Keratinocyte (primary cell): ENCODE data around the gene NCS1. TPM values are rescaled to one million over a fixed set of nuclear protein-coding genes. Genes with fewer than 3 reads are reported as not detected.

Experiments used
- DNase-seq: peaks from one replicate; pipeline ENCODE4 v3.0.0-alpha.2; 2011; ENCODE audit warnings: low read depth, missing footprints, low spot score
- FAIRE-seq: peaks from 2 replicates; lab custom pipeline; 2011; peaks lifted over from hg19 to GRCh38; lab: Jason Lieb, UNC
- H2AFZ ChIP-seq: 2 replicates; pipeline ENCODE4 v1.6.0; 2012; ENCODE audit warnings: low read length, control low read depth, inconsistent platforms; ENCODE audit not compliant: control insufficient read depth
- H3K27ac ChIP-seq: 2 replicates; pipeline ENCODE4 v1.5.1; 2011; ENCODE audit warnings: low read length; ENCODE audit not compliant: control insufficient read depth, insufficient read depth
- H3K27me3 ChIP-seq: 3 replicates; pipeline ENCODE4 v1.6.0; 2011; ENCODE audit warnings: low read length; ENCODE audit not compliant: control insufficient read depth, insufficient read depth; ENCODE audit errors: extremely low read depth
- H3K36me3 ChIP-seq, 2 experiments: 2 replicates in 1 of 2; 3 replicates in 1 of 2; pipeline ENCODE4 v1.5.1; 2011; ENCODE audit warnings: low read length in 2 of 2, mild to moderate bottlenecking in 1 of 2; ENCODE audit not compliant: control insufficient read depth in 2 of 2, insufficient read depth in 2 of 2; ENCODE audit errors: extremely low read depth in 1 of 2
- H3K4me1 ChIP-seq: 3 replicates; pipeline ENCODE4 v1.5.1; 2011; ENCODE audit warnings: low read length; ENCODE audit not compliant: control insufficient read depth, insufficient read depth; ENCODE audit errors: extremely low read depth
- H3K4me2 ChIP-seq: 3 replicates; pipeline ENCODE4 v1.6.0; 2011; ENCODE audit warnings: low read depth, low read length; ENCODE audit not compliant: control insufficient read depth, insufficient read depth; ENCODE audit errors: extremely low read depth
- H3K4me3 ChIP-seq, 3 experiments: fragments of 200-600 bp in 1 of 3; sonication (generic) in 1 of 3; 2 replicates in 2 of 3; 3 replicates in 1 of 3; pipeline ENCODE4 v1.5.1; 2011 to 2016; ENCODE audit warnings: low read length in 3 of 3, mild to moderate bottlenecking in 3 of 3, control low read depth in 2 of 3, inconsistent platforms in 1 of 3, low read depth in 1 of 3, mixed read lengths in 1 of 3, mixed run types in 1 of 3, moderate library complexity in 1 of 3; ENCODE audit not compliant: control insufficient read depth in 2 of 3, insufficient read depth in 2 of 3; ENCODE audit errors: extremely low read depth in 1 of 3
- H3K79me2 ChIP-seq: 2 replicates; pipeline ENCODE4 v1.6.0; 2012; ENCODE audit warnings: low read length; ENCODE audit not compliant: control insufficient read depth, insufficient read depth
- H3K9ac ChIP-seq: 3 replicates; pipeline ENCODE4 v1.6.0; 2011; ENCODE audit warnings: low read length; ENCODE audit not compliant: control insufficient read depth, insufficient read depth; ENCODE audit errors: extremely low read depth
- H3K9me1 ChIP-seq: 3 replicates; pipeline ENCODE4 v1.6.0; 2011; ENCODE audit warnings: low read length; ENCODE audit not compliant: control insufficient read depth, insufficient read depth; ENCODE audit errors: extremely low read depth
- H3K9me3 ChIP-seq: 2 replicates; pipeline ENCODE4 v1.5.1; 2012; ENCODE audit warnings: low read depth, low read length; ENCODE audit not compliant: control insufficient read depth
- H4K20me1 ChIP-seq: 3 replicates; pipeline ENCODE4 v1.6.0; 2011; ENCODE audit warnings: low read length; ENCODE audit not compliant: control insufficient read depth, insufficient read depth; ENCODE audit errors: extremely low read depth
- EZH2 ChIP-seq: IDR thresholded peaks from one replicate; pipeline ENCODE4 v1.6.1; 2012; ENCODE audit warnings: inconsistent platforms, mild to moderate bottlenecking, low read length, moderate library complexity
- dilution Hi-C: fragments of 300-500 bp; cut with MboI; formaldehyde crosslinking; loops from one replicate; pipeline ENCODE4 v1.7.0; 2020; ENCODE audit warnings: low sequenced_read_pairs; ENCODE audit not compliant: extremely low pct_ligation_motif_present
- polyA plus RNA-seq, 5 experiments: library from polyadenylated mRNA; depleted of rRNA in 3 of 5; stranded (reverse) in 3 of 5; stranded (forward) in 1 of 5; unstranded in 1 of 5; fragments of >200 nt; gene quantifications; 1 replicate in 1 of 5; 2 replicates in 3 of 5; 3 replicates in 1 of 5; pipeline versions ENCODE4 v1.2.1 to v1.2.3, GENCODE V29; 2011 to 2012; ENCODE audit warnings: missing spikeins in 2 of 5, low read depth in 1 of 5, low replicate concordance in 1 of 5
- TF ChIP-seq, protein P1 (sequence below), 3 experiments: IDR thresholded peaks in 1 of 3; conservative IDR thresholded peaks in 1 of 3; optimal IDR thresholded peaks in 1 of 3; 2 replicates in 2 of 3; 3 replicates in 1 of 3; pipeline versions ENCODE3 to v1.5.1; 2011; ENCODE audit warnings: low read length in 3 of 3, mild to moderate bottlenecking in 3 of 3, moderate library complexity in 2 of 3, control low read depth in 1 of 3, inconsistent platforms in 1 of 3; ENCODE audit not compliant: insufficient read depth in 2 of 3; ENCODE audit errors: extremely low read depth in 1 of 3

NCS1 gene
- polyA plus RNA-seq, 1 donor (not counting 4 experiments of a cell fraction or from before 2014, with no cell fraction given), result 49.1 TPM

DNA sequence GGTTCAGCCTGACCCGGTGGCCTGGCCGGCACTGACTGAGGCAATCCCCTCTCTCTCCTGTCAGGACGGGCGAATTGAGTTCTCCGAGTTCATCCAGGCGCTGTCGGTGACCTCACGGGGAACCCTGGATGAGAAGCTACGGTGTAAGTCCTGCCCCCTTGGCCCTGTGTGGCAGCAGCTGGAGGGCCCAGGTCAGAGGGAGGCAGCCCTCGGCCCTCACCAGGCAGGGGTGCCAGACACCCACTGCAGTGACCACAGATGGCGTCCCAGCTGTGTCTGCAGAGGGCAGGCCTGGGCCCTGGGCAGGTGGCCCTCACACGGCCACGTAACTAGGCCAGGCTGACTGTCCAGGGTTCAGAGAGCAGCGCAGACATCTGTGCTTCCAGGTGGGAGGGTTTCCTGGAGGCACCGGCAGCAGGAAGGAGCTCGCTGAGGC, 47.5 kb downstream of the NCS1 start:
- no peak for DNase-seq
- dilution Hi-C loops, result no loop called here

DNA sequence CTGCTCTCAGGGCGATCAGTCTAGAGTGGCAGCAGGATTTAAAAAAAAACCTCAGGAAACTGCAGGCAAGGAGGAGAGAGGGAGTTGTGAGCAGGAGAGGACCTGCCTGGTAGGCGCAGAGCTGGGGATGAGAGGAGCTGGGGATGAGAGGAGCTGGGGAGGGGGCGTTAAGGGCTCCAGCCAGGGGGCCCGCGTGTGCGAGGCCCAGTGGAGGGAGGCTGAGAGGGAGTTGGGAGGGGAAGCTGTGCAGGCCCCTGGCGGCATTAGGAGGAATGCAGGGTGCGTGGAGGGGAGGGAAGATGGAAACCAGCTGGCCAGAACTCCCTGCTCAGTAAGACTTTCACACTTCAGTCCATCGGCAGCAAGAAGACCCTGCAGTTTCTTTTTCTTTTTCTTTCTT, 48.1 kb downstream of the NCS1 start:
- no peak overlapping the region for H3K4me3 ChIP-seq
- no peaks in the 10 kb centered on the region for H3K9me1 ChIP-seq
- DNase-seq (no peak), FAIRE-seq (no peak)
- no peak overlapping the region for H3K27ac ChIP-seq
- no peak overlapping the region for H2AFZ ChIP-seq
- no peaks in the 10 kb centered on the region for H3K9me3 ChIP-seq
- no peak overlapping the region for H3K9ac ChIP-seq
- H3K4me2 ChIP-seq, result no peak overlapping the region
- peaks cover 10% of the 10 kb centered on the region for H3K79me2 ChIP-seq
- no peak for TF ChIP-seq EZH2
- TF ChIP-seq, protein P1, sequence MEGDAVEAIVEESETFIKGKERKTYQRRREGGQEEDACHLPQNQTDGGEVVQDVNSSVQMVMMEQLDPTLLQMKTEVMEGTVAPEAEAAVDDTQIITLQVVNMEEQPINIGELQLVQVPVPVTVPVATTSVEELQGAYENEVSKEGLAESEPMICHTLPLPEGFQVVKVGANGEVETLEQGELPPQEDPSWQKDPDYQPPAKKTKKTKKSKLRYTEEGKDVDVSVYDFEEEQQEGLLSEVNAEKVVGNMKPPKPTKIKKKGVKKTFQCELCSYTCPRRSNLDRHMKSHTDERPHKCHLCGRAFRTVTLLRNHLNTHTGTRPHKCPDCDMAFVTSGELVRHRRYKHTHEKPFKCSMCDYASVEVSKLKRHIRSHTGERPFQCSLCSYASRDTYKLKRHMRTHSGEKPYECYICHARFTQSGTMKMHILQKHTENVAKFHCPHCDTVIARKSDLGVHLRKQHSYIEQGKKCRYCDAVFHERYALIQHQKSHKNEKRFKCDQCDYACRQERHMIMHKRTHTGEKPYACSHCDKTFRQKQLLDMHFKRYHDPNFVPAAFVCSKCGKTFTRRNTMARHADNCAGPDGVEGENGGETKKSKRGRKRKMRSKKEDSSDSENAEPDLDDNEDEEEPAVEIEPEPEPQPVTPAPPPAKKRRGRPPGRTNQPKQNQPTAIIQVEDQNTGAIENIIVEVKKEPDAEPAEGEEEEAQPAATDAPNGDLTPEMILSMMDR (optimal IDR thresholded peaks at IDR 0.05 in 1 of 3, IDR thresholded peaks at IDR 0.05 in 1 of 3, conservative IDR thresholded peaks at IDR 0.05 in 1 of 3; ENCODE audit: extremely low read depth in 1 of 3, insufficient read depth in 2 of 3, low read length in 3 of 3), result no peak
- peaks cover 10 to 25% of the 10 kb centered on the region in 2 experiments for H3K36me3 ChIP-seq
- dilution Hi-C loops, result no loop called here
- no peaks in the 10 kb centered on the region for H3K27me3 ChIP-seq
- no peaks in the 10 kb centered on the region for H4K20me1 ChIP-seq
- peaks cover 3% of the 10 kb centered on the region for H3K4me1 ChIP-seq

More for the DNA sequence above, 47.5 kb downstream of the NCS1 start:
- TF ChIP-seq EZH2, result no peak
- TF ChIP-seq, protein P1 (optimal IDR thresholded peaks at IDR 0.05 in 1 of 3, IDR thresholded peaks at IDR 0.05 in 1 of 3, conservative IDR thresholded peaks at IDR 0.05 in 1 of 3; ENCODE audit: extremely low read depth in 1 of 3, insufficient read depth in 2 of 3, low read length in 3 of 3), result no peak
- H3K27ac ChIP-seq, result no peak overlapping the region
- H3K9ac ChIP-seq, result no peak overlapping the region
- H3K4me1 ChIP-seq, result peaks cover 4% of the 10 kb centered on the region
- H3K4me3 ChIP-seq, result no peak overlapping the region
- no peaks in the 10 kb centered on the region for H3K9me3 ChIP-seq
- H3K9me1 ChIP-seq, result no peaks in the 10 kb centered on the region
- H3K27me3 ChIP-seq, result no peaks in the 10 kb centered on the region
- H4K20me1 ChIP-seq, result no peaks in the 10 kb centered on the region
- peaks cover 14% of the 10 kb centered on the region for H3K79me2 ChIP-seq
- H2AFZ ChIP-seq, result no peak overlapping the region
- H3K36me3 ChIP-seq, result peaks cover 10 to 21% of the 10 kb centered on the region in 2 experiments
- H3K4me2 ChIP-seq, result no peak overlapping the region
- FAIRE-seq, result no peak
